ENCODE data around the gene FHIT.

DNA sequence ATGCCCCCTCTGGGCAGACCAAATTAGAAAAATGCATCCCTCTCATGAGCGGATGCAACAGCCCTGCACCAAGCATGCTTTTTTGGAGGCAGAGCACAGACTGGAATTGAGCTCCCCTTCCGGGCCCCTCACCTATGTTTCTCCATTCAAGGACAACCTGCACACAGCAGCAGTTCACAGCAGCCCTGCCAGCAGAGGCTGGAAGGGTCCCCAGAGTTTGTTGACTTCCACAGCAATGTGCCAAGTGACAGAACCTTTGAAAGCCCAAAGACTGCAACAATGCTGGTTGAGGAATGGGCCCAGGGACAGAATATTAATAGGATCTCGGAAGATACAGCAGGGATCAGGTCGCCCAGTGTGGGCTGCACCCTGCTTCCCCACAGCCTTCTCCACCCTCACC lies 650.4 kb downstream of the FHIT start:
- TF ChIP-seq POU2F2 (IDR thresholded peaks at IDR 0.05; ENCODE audit: borderline replicate concordance, low read depth, low read length) (no peak), POLR2A (IDR thresholded peaks at IDR 0.05; ENCODE audit: low read depth, low read length) (no peak), EGR1 (IDR thresholded peaks at IDR 0.05; ENCODE audit: borderline replicate concordance in 1 of 2, low read depth in 2 of 2, low read length in 2 of 2) (no peak), EZH2 (IDR thresholded peaks at IDR 0.05; ENCODE audit: borderline replicate concordance, control insufficient read depth, low read depth, low read length) (no peak), PAX8 (IDR thresholded peaks at IDR 0.05) (no peak), HCFC1 (IDR thresholded peaks at IDR 0.05; ENCODE audit: low read length) (no peak), RAD51 (IDR thresholded peaks at IDR 0.05) (no peak), EP300 (IDR thresholded peaks at IDR 0.05; ENCODE audit: borderline replicate concordance in 1 of 2, control insufficient read depth in 1 of 2, low read depth in 2 of 2, low read length in 2 of 2) (no peak), SMAD1 (IDR thresholded peaks at IDR 0.05; ENCODE audit: low read depth, partially characterized antibody) (no peak), HDAC2 (IDR thresholded peaks at IDR 0.05) (no peak), POLR2AphosphoS5 (IDR thresholded peaks at IDR 0.05; ENCODE audit: low read length) (no peak)
- TF ChIP-seq, protein P1, sequence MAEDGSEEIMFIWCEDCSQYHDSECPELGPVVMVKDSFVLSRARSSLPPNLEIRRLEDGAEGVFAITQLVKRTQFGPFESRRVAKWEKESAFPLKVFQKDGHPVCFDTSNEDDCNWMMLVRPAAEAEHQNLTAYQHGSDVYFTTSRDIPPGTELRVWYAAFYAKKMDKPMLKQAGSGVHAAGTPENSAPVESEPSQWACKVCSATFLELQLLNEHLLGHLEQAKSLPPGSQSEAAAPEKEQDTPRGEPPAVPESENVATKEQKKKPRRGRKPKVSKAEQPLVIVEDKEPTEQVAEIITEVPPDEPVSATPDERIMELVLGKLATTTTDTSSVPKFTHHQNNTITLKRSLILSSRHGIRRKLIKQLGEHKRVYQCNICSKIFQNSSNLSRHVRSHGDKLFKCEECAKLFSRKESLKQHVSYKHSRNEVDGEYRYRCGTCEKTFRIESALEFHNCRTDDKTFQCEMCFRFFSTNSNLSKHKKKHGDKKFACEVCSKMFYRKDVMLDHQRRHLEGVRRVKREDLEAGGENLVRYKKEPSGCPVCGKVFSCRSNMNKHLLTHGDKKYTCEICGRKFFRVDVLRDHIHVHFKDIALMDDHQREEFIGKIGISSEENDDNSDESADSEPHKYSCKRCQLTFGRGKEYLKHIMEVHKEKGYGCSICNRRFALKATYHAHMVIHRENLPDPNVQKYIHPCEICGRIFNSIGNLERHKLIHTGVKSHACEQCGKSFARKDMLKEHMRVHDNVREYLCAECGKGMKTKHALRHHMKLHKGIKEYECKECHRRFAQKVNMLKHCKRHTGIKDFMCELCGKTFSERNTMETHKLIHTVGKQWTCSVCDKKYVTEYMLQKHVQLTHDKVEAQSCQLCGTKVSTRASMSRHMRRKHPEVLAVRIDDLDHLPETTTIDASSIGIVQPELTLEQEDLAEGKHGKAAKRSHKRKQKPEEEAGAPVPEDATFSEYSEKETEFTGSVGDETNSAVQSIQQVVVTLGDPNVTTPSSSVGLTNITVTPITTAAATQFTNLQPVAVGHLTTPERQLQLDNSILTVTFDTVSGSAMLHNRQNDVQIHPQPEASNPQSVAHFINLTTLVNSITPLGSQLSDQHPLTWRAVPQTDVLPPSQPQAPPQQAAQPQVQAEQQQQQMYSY (CRISPR knock-in tag; IDR thresholded peaks at IDR 0.05) = no peak
- TF ChIP-seq, protein P2, sequence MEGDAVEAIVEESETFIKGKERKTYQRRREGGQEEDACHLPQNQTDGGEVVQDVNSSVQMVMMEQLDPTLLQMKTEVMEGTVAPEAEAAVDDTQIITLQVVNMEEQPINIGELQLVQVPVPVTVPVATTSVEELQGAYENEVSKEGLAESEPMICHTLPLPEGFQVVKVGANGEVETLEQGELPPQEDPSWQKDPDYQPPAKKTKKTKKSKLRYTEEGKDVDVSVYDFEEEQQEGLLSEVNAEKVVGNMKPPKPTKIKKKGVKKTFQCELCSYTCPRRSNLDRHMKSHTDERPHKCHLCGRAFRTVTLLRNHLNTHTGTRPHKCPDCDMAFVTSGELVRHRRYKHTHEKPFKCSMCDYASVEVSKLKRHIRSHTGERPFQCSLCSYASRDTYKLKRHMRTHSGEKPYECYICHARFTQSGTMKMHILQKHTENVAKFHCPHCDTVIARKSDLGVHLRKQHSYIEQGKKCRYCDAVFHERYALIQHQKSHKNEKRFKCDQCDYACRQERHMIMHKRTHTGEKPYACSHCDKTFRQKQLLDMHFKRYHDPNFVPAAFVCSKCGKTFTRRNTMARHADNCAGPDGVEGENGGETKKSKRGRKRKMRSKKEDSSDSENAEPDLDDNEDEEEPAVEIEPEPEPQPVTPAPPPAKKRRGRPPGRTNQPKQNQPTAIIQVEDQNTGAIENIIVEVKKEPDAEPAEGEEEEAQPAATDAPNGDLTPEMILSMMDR (IDR thresholded peaks at IDR 0.05 in 2 of 3, conservative IDR thresholded peaks at IDR 0.05 in 1 of 3; ENCODE audit: control insufficient read depth in 2 of 3, extremely low read depth in 1 of 3, insufficient read depth in 1 of 3, low read depth in 3 of 3, low read length in 3 of 3) = no peak
